Measurements from ENCODE around the gene SP1.
A peak's percentile ranks its signal among the peaks of the same experiment; 100 is the strongest.

SP1 gene

DNA sequence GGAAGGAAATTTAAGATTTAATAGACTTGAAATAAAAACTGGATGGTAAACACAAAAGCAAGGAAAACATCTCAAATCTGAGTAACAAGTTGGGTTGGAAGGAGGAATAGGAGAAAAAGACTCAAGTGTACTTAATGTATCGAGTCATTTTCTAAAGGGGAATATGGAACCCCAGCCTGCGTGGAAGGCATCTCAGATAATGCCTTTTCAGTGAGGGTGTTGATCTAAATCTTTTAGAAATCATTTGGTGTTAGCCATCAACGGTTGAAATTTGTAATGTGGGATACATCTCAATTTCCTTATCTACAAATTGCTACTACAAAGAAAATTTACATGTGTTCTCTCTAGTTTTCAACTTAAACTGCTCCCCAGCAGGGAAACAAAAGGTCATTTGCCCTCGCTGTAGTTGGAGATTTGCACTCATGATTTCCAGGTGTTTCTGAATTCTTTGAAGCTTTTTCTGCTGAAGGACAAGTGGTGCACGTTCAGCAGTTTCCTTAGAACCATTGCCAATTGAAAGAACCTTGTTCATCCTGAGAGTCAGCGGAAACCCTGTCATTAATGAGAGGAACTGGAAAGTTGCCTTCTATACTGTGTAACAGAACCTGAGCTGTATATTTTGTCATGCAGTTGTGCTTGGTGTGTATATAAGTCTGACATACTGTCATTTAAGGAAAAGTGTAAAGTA is 74.1 kb downstream of the SP1 start:
- TF ChIP-seq, protein P1, sequence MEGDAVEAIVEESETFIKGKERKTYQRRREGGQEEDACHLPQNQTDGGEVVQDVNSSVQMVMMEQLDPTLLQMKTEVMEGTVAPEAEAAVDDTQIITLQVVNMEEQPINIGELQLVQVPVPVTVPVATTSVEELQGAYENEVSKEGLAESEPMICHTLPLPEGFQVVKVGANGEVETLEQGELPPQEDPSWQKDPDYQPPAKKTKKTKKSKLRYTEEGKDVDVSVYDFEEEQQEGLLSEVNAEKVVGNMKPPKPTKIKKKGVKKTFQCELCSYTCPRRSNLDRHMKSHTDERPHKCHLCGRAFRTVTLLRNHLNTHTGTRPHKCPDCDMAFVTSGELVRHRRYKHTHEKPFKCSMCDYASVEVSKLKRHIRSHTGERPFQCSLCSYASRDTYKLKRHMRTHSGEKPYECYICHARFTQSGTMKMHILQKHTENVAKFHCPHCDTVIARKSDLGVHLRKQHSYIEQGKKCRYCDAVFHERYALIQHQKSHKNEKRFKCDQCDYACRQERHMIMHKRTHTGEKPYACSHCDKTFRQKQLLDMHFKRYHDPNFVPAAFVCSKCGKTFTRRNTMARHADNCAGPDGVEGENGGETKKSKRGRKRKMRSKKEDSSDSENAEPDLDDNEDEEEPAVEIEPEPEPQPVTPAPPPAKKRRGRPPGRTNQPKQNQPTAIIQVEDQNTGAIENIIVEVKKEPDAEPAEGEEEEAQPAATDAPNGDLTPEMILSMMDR (IDR thresholded peaks at IDR 0.05; ENCODE audit: low read depth, low read length): no peak
- peak overlapping the region; percentile 98 for H3K4me3 ChIP-seq (ENCODE audit: low read depth, low read length)
- in situ Hi-C loops (cut with HindIII; ENCODE audit: low sequenced_read_pairs): no loop called here
- no peak for DNase-seq (ENCODE audit: low read depth, low spot score)

DNA sequence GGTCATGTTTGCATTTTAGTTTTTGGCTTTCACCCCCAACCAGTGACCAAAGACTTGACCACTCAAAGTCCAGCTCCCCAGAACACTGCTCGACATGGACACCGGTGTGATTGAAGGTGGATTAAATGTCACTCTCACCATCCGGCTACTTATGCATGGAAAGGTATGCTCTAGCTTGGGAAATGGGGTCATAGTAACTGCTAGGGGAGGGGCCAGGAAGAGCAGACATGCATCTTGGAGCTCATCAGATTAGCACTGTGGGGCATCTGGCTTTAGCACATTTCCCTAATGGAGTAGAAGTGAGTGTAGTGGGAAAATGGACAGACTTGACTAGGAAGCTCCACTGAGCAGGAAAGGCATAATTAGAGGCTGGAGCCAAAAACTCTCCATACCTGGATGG is 74.7 kb downstream of the SP1 start:
- TF ChIP-seq, protein P1 (IDR thresholded peaks at IDR 0.05; ENCODE audit: low read depth, low read length): no peak
- H3K4me3 ChIP-seq (ENCODE audit: low read depth, low read length): no peak overlapping the region
- in situ Hi-C loops (cut with HindIII; ENCODE audit: low sequenced_read_pairs): no loop called here
- DNase-seq (ENCODE audit: low read depth, low spot score): no peak

DNA sequence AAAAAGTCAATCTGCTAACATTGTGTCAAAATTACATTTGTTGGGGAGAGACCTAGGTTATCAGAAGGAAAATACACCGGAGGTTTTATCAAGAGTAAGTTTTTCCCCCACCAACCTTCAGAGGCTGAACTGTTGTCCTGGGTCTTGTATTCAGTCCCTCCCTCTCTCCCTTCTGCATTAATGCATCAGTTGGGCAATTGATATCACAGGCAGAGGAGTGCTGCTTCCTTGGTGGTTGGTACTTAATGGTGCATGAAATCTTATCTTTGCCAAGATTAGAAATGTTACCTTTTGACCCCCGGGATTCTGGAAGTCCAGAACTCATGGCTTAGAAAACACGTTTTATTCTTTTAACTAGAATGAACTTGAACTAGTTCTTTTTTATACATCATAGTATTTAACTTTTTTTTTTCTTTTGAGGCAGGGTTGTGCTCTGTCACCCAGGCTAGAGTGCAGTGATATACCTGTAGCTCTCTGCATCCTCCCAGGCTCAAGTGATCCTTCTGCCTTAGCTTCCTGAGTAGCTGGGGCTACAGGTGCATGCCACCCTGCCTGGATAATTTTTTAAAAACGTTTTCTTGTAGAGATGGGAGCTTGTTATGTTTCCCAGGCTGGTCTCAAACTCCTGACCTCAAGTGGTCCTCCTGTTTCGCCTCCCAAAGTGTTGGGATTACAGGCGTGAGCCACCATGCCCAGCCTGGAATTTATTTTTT is 76.8 kb downstream of the SP1 start:
- in situ Hi-C loops (cut with HindIII; ENCODE audit: low sequenced_read_pairs): no loop called here
- TF ChIP-seq, protein P1 (IDR thresholded peaks at IDR 0.05; ENCODE audit: low read depth, low read length): no peak
- no peak overlapping the region for H3K4me3 ChIP-seq (ENCODE audit: low read depth, low read length)
- DNase-seq (ENCODE audit: low read depth, low spot score): no peak

DNA sequence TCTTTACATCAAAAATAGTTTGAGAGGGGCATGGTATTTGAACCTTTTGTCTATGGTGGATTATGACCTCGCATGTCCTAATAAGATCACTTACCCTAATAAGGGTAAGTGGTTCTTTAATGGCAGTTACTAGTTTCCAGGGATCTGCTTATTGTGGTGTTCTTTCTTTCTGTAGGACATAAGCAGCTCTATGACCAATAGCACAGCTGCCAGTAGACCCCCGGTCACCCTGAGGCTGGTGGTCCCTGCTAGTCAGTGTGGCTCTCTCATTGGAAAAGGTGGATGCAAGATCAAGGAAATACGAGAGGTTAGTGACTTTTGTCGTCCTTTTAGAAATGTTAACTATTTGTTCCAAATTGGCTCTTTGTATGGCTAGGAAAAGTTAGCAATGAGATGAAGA is 79.1 kb downstream of the SP1 start:
- in situ Hi-C loops (cut with HindIII; ENCODE audit: low sequenced_read_pairs): no loop called here
- TF ChIP-seq, protein P1 (IDR thresholded peaks at IDR 0.05; ENCODE audit: low read depth, low read length): no peak

DNA sequence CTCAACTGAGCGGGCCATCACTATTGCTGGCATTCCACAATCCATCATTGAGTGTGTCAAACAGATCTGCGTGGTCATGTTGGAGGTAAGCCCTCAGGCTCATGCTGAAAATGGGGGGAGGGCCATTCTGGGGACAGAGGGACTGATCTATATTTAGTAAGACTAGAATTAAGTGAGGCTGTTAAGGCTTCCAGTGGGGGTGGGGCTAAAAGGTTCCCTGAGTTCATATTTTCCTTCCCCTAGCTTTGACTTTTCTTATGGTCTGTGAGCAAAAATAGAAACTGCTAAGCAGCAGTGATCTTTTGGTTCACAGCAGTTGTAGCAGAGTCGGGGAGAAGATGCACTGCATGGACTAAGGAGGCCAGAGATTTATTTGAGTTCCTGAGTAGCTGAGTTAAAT is 81.1 kb downstream of the SP1 start:
- no peak overlapping the region for H3K4me3 ChIP-seq (ENCODE audit: low read depth, low read length)
- in situ Hi-C loops (cut with HindIII; ENCODE audit: low sequenced_read_pairs): no loop called here
- no peak for DNase-seq (ENCODE audit: low read depth, low spot score)
- TF ChIP-seq, protein P1 (IDR thresholded peaks at IDR 0.05; ENCODE audit: low read depth, low read length): no peak

More for the DNA sequence above, 79.1 kb downstream of the SP1 start:
- no peak for DNase-seq (ENCODE audit: low read depth, low spot score)
- no peak overlapping the region for H3K4me3 ChIP-seq (ENCODE audit: low read depth, low read length)

DNA sequence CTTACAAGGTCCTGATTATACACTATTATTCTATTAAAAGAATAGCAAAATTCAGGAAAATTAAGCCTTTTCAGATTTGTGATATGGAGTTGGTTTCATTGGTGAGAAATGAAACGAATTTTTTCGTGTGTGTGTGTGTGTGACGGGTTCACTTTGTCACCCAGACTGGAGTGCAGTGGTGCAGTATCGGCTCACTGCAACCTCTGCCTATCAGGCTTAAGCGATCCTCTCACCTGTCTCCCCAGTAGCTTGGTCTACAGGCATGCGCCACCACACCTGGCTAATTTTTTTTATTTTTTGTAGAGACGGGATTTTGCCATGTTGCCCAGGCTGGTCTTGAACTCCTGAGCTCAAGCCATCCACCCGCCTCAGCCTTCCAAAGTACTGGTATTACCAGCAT is 81.6 kb downstream of the SP1 start:
- TF ChIP-seq, protein P1 (IDR thresholded peaks at IDR 0.05; ENCODE audit: low read depth, low read length): no peak
- no peak for DNase-seq (ENCODE audit: low read depth, low spot score)
- H3K4me3 ChIP-seq (ENCODE audit: low read depth, low read length): no peak overlapping the region
- in situ Hi-C loops (cut with HindIII; ENCODE audit: low sequenced_read_pairs): no loop called here

Data from astrocyte of the spinal cord (primary cell).